ENCODE results near the gene MANEA.

The MANEA gene

GRCh38 chr6:95589067-95589466, 11.7 kb downstream of the MANEA start:
- DNase-seq: no peak

GRCh38 chr6:95589826-95590570, 12.7 kb downstream of the MANEA start:
- DNase-seq: no peak

- DNase-seq: no peak
Observed at GRCh38 chr6:95593025-95593424, 15.7 kb downstream of the MANEA start.

GRCh38 chr6:95596021-95596420, 18.7 kb downstream of the MANEA start:
- DNase-seq: no peak

- DNase-seq: no peak
Observed at GRCh38 chr6:95599706-95600105, 22.4 kb downstream of the MANEA start.

- DNase-seq: no peak
Observed at GRCh38 chr6:95601133-95601532, 23.8 kb downstream of the MANEA start.

GRCh38 chr6:95614094-95614493, 36.8 kb downstream of the MANEA start:
- DNase-seq: no peak

GRCh38 chr6:95629551-95629950, 52.2 kb downstream of the MANEA start:
- no peak for DNase-seq

GRCh38 chr6:95636552-95637431, 59.5 kb downstream of the MANEA start:
- no peak for DNase-seq

GRCh38 chr6:95648636-95649035, 71.3 kb downstream of the MANEA start:
- no peak for DNase-seq

GRCh38 chr6:95649451-95649850, 72.1 kb downstream of the MANEA start:
- DNase-seq: no peak

GRCh38 chr6:95654176-95654575, 76.8 kb downstream of the MANEA start:
- DNase-seq: no peak

- DNase-seq: no peak
Observed at GRCh38 chr6:95658886-95659285, 81.6 kb downstream of the MANEA start.
